Effector memory CD4-positive, alpha-beta T cell (primary cell): ENCODE data around the gene ITGA1.

Experiments used
- DNase-seq, 3 donors: peaks; one replicate each; pipeline ENCODE4 v3.0.0-alpha.2; 2020
- H3K27ac ChIP-seq: 2 replicates; pipeline ENCODE4 v1.7.0; 2013; ENCODE audit warnings: mild to moderate bottlenecking, low read length, moderate library complexity; ENCODE audit not compliant: insufficient read depth, poor library complexity, severe bottlenecking
- H3K27me3 ChIP-seq: replicated peaks from 2 replicates; pipeline ENCODE4 v1.7.0; 2013; ENCODE audit warnings: mild to moderate bottlenecking, low read length; ENCODE audit not compliant: insufficient read depth, control insufficient read depth, poor library complexity, severe bottlenecking
- H3K36me3 ChIP-seq: 2 replicates; pipeline ENCODE4 v1.7.0; 2013; ENCODE audit warnings: mild to moderate bottlenecking, low read length, moderate library complexity; ENCODE audit not compliant: control insufficient read depth, insufficient read depth
- H3K4me1 ChIP-seq: 2 replicates; pipeline ENCODE4 v1.7.0; 2013; ENCODE audit warnings: low read length, mild to moderate bottlenecking; ENCODE audit not compliant: control insufficient read depth, insufficient read depth, poor library complexity, severe bottlenecking
- H3K4me3 ChIP-seq: 2 replicates; pipeline ENCODE4 v1.7.0; 2013; ENCODE audit warnings: low read length, low read depth, mild to moderate bottlenecking; ENCODE audit not compliant: insufficient read depth, poor library complexity, severe bottlenecking
- H3K9me3 ChIP-seq: 2 replicates; pipeline ENCODE4 v1.7.0; 2013; ENCODE audit warnings: mild to moderate bottlenecking, low read length, moderate library complexity; ENCODE audit not compliant: control insufficient read depth

The ITGA1 gene

DNA sequence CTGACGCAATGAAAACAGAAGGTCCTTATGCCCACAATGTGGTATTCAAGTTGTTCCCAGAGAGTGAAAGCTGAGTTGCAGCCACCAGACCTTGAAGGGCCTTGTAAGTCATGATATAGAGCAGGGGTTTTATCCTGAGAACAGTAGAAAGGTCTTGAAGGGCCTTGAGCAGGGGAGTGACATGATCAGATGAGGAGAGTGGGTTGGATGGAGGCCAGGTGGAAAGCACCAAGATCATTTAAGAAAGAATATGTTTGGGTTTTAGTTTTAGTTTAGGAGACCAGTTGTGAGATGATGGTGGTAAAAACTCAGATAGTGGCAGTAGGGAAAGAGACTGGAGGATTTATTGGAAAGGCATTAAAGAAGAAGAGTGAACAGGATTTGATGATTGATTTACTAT is 207.4 kb downstream of the ITGA1 start:
- H3K4me1 ChIP-seq: peaks cover 1% of the 10 kb centered on the region
- no peak for DNase-seq
- H3K4me3 ChIP-seq: no peak overlapping the region
- H3K27me3 ChIP-seq: no peaks in the 10 kb centered on the region
- H3K36me3 ChIP-seq: no peaks in the 10 kb centered on the region
- no peaks in the 10 kb centered on the region for H3K9me3 ChIP-seq
- no peak overlapping the region for H3K27ac ChIP-seq

DNA sequence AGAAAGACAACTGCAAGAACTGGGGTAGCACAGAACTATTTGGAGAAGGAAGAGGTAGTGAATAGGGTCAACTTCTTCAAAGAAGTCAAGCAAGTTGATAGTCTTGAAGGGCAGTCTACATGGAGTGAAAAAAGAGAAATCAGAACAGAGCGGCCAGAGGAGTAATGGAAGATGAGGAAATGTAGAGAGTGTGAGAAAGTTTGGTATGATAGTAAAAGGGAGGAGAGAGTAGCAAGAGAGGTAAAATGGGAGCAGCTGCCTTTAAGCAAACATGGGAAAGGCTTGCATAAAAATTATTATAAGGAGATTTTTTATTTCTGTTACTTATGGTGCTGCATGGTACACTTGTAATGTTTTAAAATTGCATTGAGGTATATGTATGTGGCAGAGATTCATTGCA is 208.2 kb downstream of the ITGA1 start:
- Histone ChIP-seq H3K9me3 (no peaks in the 10 kb centered on the region), H3K4me1 (no peaks in the 10 kb centered on the region), H3K27ac (no peak overlapping the region), H3K27me3 (no peaks in the 10 kb centered on the region), H3K4me3 (no peak overlapping the region), H3K36me3 (no peaks in the 10 kb centered on the region)
- no peak for DNase-seq

DNA sequence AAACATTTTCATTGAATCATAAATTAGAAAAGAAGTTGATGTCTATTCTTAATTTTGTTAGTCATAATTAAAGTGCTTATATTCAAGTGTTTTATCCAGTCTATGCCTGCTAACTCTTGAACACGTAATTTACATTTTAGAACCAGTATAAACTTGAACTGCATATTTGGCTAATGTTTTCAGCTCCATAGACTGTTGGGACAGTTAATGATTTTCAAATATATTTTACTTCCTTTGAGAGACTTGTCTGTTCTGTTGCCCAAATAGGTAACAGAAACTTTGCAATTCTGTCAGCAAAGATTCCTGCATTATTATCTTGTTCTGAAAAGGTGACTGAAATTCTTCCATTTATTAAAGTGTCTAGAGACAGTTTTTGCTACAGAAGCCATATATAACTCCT is 209.3 kb downstream of the ITGA1 start:
- Histone ChIP-seq H3K4me3 (no peak overlapping the region), H3K36me3 (no peaks in the 10 kb centered on the region), H3K27me3 (no peaks in the 10 kb centered on the region), H3K27ac (no peak overlapping the region), H3K9me3 (no peaks in the 10 kb centered on the region), H3K4me1 (no peaks in the 10 kb centered on the region)
- DNase-seq: no peak

DNA sequence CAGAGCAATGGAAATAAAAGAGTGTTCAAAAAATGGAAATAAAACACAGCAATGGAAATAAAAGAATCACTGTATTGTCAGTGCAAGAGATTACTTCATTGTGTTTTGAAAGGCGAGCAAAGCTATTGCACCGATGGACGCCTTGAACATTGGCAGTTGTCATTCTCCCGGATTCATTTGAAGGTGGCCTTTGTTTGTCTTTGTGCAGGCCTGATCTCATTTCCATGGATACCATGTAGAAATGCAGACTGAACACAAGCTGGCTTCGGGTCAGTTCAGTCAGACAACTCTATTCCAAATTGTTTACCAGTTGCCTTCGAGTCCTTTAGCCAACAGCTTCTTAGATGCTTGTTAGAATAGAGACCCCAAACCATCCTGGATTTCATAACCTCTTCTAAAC is 209.7 kb downstream of the ITGA1 start:
- Histone ChIP-seq H3K9me3 (no peaks in the 10 kb centered on the region), H3K4me3 (no peak overlapping the region), H3K4me1 (no peaks in the 10 kb centered on the region), H3K27ac (no peak overlapping the region), H3K36me3 (no peaks in the 10 kb centered on the region), H3K27me3 (no peaks in the 10 kb centered on the region)
- DNase-seq: no peak

DNA sequence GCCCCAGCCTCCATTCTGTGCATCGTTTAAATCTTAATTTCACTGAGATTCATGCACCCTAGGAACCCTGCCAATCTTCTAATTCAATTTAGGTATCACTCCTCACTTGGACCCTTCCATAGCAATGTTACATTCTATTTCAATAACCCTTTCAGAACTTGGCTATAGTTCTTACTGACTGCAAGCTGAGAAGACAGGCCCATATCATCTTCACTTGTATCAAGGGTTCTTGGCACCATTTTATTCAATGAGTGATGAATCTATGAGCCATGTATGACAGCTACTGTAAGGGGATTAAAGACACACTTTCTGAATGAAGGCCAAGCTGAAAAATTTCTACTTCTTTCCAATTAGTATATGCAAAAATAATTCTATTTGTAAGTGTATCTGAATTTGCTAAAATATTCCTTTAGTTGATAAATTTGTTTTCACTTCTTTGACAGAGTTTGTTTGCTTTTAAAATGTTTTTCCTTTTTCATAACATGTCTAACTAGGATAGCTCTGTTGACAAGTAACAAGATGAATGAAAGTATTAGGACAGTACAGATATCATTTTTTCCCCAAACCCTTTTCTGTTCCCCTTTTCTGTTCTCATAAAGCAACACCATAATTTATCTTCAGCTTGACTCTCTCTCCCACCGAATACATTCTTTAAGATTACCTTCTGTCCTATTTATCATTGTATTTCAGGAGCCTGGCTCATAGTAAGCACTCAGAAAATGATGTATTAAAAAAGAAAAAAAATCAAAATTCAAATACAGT is 211.0 kb downstream of the ITGA1 start:
- Histone ChIP-seq H3K27me3 (no peaks in the 10 kb centered on the region), H3K36me3 (no peaks in the 10 kb centered on the region), H3K4me3 (no peak overlapping the region), H3K9me3 (no peaks in the 10 kb centered on the region), H3K4me1 (no peaks in the 10 kb centered on the region), H3K27ac (no peak overlapping the region)
- no peak for DNase-seq

DNA sequence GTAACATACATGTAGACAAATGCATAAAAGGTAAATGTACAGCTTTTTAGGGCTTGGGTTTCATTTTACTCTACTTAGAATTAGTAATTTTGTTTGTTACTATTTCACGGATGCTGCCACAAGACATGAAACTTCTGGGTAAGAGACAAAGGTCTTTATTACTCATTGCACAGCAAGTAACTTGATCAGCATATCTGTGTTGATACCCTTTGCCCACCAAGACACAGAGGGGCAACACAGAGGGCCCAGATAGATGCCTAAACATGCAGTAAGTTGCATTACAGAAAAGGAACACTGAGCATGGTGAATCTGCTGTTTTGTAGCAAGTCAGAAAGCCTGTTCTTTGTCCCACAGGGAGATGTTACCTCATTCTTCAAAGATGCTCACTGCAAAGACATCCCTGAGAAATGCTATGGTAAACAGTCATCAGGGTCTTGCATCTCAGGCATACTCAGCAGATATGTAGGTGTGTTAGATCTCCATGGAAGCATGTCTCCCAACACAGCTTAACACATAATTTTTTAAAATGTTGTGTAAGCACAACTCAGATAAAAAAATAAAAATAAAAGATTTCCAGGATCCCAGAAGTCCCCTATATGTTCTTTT is 211.7 kb downstream of the ITGA1 start:
- Histone ChIP-seq H3K27ac (no peak overlapping the region), H3K9me3 (no peaks in the 10 kb centered on the region)
- no peak for DNase-seq

DNA sequence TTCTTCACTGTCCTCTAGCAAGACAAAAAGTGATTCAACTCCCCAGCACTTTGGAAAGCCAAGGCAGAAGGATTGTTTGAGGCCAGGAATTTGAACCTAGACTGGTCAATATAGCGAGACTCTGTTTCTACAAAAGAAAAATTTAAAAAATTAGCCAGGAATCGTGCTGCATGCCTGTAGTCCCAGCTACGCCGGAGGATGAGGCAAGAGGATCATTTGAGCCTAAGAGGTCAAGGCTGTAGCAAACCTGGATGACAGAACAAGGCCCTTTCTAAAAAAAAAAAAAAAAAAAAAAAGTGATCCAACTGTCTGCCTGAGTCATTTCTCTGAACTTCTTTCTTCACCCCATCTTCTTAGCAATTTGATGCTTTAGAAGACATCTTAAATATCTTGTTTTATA is 213.8 kb downstream of the ITGA1 start:
- H3K9me3 ChIP-seq: no peaks in the 10 kb centered on the region
- no peak for DNase-seq
- no peak overlapping the region for H3K27ac ChIP-seq
- H3K27me3 ChIP-seq: no peaks in the 10 kb centered on the region
- H3K4me1 ChIP-seq: no peaks in the 10 kb centered on the region
- no peak overlapping the region for H3K4me3 ChIP-seq
- H3K36me3 ChIP-seq: no peaks in the 10 kb centered on the region

More for the DNA sequence above, 211.7 kb downstream of the ITGA1 start:
- Histone ChIP-seq H3K4me1 (no peaks in the 10 kb centered on the region), H3K27me3 (no peaks in the 10 kb centered on the region), H3K4me3 (no peak overlapping the region), H3K36me3 (no peaks in the 10 kb centered on the region)

DNA sequence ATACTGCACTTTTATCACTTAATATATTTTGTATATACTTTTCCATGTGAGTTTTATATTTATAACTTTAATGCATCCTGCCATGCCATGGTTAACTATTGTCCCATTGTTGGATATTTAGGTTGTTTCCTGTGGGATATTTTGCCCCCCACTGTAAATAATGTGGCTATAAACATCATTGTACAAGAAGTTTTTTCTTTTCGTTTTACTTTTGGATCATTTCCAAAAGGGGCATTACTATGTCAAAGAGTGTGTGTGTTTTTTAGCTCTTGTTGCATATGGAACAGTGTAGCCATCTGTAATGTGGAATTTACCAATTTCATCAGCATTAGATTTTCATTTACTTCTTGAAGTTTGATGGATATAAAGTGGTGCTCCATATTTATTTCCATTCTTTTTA is 214.8 kb downstream of the ITGA1 start:
- no peaks in the 10 kb centered on the region for H3K4me1 ChIP-seq
- H3K4me3 ChIP-seq: no peak overlapping the region
- H3K9me3 ChIP-seq: no peaks in the 10 kb centered on the region
- H3K36me3 ChIP-seq: no peaks in the 10 kb centered on the region
- H3K27me3 ChIP-seq: no peaks in the 10 kb centered on the region
- no peak for DNase-seq
- no peak overlapping the region for H3K27ac ChIP-seq

DNA sequence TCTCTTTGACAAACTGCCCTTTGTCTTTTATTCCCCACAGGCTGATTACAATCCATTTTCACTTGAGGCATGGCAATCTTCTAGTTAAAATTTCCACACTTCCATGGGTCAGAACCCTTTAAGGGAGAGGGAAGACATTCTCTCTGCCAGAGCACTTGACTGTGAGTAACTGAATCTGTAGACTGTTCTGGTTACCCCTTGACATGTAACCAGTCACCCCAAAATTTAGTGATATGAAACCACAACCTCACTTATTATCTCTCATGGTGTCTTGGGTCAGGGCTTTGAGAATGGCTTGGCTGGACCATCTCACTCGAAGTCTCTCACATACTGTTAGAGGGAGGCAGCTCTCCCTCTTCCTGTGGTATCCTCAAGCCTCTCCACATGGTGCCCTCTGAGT is 215.4 kb downstream of the ITGA1 start:
- Histone ChIP-seq H3K9me3 (no peaks in the 10 kb centered on the region), H3K27me3 (no peaks in the 10 kb centered on the region), H3K36me3 (no peaks in the 10 kb centered on the region), H3K4me1 (no peaks in the 10 kb centered on the region), H3K27ac (no peak overlapping the region), H3K4me3 (no peak overlapping the region)
- no peak for DNase-seq

DNA sequence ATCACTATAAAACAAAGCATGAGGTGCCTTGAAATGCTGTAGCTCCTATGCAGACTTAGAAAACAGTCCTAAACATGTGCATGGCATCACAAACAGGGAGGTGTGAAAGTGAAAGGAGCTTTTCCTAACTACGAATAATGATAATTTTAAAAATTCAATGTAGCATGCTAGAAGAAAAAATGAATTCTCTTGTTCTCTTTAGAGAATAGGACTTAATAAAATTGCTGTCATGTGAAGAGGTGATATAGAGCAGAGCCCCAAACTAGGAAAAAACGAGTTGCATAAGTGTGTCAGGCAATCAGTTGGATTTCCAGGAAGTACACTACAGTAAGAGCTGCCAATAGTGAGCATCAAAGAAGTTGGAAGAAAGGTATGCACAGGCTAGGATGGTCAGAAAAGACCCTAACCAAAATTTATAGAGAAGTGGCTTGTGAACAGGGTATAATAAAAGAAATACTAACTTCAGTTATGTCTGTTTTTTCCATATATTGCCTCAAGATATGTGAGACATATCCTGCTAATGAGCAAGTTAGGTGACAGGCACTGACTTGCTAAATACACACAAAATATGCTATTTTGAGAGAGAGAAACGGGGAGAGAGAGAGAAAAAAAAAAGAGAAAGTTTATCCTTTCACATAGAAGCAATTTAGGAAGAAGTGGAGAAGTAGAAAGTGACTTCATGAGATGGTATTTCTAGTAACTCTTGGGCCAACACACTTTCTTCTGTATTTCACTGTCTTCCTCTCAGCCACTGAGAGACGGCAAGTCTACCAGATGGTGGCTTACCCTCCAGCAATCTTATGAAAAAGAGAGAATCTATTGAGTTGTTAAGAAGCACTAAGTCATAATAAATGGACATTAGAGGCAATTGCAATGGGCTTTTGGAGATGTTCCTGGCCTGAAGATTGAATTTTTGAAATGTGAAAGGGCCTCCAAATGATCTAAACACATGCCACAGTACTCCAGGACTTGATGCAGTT is 219.5 kb downstream of the ITGA1 start:
- Histone ChIP-seq H3K9me3 (no peaks in the 10 kb centered on the region), H3K4me3 (no peak overlapping the region), H3K27me3 (no peaks in the 10 kb centered on the region), H3K36me3 (no peaks in the 10 kb centered on the region), H3K27ac (no peak overlapping the region), H3K4me1 (no peaks in the 10 kb centered on the region)
- DNase-seq: no peak
